LoVo (cell line): ENCODE measurements around the gene TNIP3.
"Not testable (repeated sequence)": the region's sequence is repeated elsewhere in the genome, so short reads cannot be mapped to it uniquely, and the experiment has no call there.

Experiments
- DNase-seq: peaks from one replicate; pipeline ENCODE4 v3.0.0-alpha.2; 2016; ENCODE audit warnings: low spot score

Gene TNIP3

DNA sequence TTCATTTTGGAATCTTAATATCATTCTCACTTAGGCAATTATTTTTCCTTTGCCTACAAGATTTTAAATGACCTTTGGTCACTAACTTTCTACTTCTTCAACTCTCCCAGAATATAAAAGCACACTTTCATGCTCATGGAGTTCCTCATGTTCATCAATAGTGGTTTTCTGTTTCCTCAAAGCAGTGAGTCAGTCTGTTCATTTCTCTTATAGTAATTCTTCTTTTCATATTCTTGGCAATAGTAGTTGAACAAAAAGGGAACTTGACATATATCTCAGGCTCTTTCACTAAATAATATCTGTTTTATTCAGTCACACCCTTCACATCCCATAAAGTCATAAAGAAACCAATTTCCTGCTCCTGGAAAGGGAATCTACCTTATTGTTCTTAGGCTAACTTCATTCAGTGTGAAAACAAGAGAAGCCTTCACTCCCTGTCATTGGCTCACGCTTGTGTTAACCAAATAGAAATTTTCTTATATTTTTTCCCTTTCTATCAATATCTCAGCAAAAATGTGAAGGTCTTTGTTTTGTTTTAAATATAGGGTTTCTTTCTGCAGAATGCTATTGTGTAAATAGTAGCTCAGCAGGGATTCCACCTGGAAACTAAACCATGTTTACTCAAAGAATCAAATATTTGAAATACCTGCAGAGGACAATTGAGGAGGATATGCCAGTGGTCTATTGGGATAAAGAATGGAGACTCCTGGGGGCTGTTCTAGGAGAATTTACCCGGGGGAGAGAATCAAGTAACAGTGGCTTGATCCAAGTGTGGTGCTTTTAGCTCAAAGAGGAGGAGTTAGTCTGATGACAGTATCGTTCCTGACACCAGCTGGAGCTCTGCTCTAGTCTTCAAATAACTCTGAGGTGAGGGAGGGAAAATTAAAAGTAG lies 13.4 kb upstream of the TNIP3 start:
- no peak for DNase-seq

DNA sequence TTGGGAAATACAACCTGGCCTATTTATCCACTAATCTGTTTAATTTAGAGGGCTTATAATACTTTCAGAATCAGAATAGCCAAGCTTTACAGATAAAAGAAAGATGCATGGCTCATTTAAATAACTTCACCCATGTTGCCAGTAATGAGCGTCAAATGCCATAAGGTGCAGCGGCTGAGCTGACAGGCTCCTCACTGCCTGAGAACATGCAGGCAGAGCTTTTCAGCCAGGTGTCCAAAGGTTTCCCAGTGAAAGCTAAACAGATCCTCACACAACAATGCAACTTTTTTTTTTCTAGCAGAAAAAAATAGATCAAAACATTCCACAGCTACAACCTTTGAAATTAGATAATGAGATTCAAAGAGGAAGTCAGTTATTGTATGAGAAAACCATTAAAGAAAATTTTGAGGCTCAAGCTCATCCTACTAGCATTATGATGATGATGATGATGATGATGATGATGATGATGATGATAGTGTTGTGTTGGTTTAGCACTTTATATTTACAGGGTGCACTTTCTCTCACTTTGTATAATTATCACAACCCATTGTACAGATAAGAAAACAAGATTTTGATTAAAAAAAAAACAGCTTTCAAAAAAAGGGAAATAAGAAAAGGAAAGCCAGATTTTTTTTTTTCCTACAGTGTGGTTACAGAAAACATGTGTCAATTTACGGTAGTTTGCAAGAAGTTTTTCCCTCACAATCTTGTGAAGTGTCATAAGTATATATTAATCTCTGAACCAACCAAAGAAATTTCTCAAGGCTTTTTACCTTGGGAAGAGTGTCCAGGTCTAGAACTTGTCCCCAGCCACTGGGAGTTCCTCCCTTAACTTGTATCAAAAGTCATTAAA lies 12.2 kb upstream of the TNIP3 start:
- no peak for DNase-seq

DNA sequence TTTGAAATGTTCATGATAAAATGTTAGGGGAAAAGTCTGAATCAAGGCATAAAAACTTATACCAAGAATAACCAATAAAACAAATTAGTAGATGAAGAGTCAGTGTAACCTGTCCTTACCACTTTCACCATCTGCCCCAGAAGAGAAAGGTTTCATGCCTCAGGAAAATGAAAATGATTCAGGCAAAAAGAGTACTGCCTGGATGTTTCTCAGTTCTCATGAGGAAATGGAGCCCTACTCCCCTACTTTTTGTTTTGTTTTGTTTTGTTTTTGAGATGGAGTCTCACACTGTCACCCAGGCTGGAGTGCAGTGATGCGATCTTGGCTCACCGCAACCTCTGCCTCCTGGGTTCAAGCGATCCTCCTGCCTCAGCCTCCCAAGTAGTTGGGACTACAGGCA lies 7.4 kb upstream of the TNIP3 start:
- DNase-seq, result not testable (repeated sequence)

DNA sequence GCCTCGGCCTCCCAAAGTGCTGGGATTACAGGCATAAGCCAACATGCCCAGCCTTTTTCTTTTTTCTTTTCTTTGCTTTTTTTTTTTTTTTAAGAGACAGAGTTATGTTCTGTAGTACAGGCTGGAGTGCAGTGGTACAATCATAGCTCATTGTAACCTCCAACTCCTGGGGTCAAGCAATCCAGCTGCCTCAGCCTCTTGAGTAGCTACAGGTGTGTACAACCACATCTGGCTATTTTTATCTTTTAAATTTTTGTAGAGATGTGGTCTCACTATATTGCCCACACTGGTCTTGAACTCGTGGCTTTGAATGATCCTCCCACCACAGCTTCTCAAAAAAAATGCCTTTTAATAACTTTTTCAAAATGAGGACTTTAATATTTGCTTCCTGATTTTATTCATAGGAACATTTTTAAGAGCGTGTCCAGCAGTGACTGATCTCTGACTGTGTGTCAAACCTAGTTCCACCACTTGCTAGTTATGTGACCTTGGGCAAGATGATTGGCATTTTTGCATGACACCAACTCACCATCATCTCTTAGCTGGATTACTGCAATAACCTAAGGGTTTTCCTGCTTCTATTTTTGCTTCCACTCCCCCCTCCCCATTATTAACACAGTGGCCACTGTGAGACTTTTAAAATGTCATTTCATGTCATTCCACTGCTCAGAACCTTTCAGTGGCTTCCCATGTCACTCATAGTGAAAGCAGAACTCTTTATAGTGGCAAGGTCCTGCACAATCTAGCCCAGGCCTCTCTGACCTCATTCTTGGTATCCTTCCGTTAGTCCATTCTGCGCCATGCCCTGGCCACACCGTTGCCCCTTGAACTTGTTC lies 4.5 kb upstream of the TNIP3 start:
- DNase-seq, result no peak

DNA sequence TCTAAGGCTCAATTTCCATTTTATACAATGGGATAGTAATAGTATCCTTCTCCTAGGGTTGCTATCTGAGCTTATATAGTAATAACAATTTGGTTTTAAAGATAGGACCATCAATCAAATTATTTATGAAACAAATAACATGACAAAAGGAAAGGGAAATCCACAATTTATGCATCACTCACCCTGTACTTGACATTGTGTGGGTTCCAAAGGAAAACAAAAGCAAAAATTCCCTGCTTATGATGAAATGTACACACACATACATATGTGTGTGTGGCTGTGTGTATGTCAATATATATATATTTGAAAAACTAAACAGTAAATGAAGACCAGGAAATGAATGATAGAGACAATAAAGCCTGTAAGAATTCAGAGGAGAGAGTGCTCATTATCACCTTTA lies 2.9 kb upstream of the TNIP3 start:
- no peak for DNase-seq

DNA sequence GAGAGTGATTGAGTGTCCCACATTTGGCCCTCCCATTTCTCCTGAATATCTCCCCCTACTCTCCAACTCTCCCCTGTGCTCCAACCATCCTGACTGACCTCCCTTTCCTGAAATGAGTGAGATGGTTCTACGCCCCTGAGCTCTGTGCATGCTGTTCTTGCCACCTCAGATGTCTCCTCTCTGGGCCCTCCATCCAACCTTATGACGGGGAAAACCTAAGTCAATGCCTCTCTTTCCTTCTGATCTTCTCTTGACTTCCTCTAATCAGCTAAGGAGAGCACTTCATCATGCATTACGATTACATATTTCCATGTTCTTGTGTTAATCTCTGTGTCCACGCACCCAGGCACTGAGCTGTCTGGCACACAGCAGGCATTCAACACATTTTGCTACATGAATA lies 1.1 kb upstream of the TNIP3 start:
- DNase-seq, result no peak

DNA sequence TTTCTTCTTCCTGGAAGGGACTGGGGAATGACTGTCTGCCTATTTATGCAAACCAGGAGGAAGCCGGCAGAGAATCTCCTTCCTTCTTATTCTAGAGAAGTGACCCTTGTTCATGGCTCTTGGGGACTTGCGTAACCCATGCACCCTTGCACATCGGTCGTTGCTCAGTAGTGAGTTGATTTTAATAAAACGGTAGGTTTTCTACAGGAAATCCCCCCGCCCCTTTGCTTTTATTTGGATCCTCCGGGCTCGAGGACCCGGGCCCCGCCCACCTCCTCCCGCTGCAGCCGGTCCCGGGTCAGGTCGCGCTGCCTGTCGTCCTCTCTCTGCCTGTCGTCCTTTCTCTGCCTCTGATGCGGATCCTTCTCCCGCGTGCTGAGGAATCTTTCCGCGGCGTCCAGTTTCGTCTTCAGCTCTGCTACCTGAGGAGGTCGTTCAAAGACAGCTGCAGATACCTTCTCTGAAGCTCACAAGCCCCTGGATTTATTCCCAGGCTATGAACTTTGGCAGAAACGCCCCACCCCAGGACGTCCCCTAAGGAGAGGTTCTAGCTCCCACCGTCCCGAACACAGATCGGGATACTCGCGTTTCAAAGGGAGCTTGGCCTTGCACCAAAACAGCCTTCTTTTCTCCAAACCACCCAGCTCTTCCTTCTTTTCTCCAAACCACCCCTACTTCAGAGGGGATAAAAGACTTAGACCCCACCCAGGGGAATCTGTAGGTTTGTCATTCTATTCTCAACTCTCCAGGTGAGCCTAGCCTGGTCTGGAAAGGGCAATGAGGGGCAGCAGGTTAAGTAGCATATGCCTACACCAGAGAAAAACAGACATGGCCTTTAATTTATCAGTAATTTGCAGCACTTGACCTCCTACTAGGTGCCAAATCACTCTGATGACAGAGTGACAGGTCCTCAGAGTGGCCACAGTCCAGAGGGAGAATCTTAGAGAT lies 7.0 kb downstream of the TNIP3 start:
- peak; percentile 33 for DNase-seq

DNA sequence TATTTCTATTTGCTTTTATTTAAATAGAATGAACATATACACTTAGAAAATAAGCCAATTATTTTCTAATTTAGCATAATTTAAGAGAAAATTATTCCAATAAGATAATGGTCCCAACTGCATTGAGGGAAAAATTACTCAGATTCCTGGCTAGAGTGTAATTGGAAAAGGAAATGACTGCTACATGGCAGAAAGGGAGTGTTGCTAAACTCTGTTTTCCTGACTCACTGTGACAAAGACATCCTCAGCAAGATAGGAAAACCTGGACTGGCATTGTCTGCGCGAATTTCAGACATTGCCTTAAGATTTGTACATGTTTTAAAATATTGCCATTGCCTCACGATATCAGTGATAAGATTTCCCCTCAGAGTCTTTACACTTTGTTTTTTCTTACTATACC lies 8.2 kb downstream of the TNIP3 start:
- DNase-seq, result peak; percentile 29

DNA sequence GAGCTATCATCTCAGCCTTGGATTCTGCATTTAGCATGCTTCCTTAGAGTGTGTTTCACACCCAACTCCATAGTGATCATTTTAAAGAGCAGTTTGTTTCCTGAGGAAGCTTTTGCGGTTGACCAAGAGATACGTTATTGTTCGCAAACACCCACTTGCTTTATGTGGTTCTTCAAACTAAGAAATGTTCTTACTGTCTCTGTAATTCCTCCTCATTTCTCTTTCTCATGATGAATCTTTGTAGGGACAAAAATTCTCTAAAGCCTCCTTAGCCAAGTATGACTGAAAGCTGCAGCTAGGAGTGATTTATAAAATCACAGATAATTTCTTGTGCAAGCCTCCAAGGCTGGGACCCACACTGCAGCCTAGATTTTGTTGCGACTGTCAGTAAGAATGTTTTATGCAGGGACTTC lies 10.0 kb downstream of the TNIP3 start:
- no peak for DNase-seq

DNA sequence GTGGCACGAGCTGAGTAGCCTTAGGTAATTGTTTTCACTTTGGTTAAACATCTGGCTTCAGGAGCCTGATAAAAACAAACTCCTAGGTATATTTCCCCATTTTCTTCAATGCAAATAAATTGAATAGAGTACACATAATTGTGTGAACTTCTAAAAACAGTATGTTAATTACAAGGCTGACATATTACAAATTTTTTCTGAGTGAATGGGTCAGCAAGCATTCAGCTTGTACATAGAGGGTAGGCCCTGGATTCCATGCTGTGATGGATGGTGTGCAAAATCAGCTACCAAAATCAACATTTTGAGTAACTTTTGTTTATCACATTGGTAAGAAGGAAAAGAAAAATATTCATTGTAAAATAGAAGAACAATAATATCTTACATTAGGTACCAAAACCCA lies 12.2 kb downstream of the TNIP3 start:
- no peak for DNase-seq

DNA sequence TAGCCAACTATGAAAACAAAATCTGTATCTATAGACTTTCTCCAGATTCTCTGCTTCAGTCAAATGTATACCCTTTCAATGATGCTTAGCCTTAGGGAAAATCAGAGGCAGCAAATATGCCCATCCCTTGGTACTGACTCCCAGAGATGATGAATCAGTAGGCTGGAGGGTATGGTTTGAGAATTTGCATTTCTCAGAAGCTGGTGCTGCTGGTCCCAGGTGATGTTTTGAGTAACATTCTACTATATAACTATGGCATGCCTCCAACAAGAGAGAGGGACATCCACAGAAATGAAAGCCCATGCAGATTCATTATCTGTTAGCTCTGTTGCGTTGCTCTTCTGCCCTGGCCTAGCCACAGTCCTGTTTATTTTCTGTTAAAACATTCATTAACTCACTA lies 13.6 kb downstream of the TNIP3 start:
- no peak for DNase-seq

DNA sequence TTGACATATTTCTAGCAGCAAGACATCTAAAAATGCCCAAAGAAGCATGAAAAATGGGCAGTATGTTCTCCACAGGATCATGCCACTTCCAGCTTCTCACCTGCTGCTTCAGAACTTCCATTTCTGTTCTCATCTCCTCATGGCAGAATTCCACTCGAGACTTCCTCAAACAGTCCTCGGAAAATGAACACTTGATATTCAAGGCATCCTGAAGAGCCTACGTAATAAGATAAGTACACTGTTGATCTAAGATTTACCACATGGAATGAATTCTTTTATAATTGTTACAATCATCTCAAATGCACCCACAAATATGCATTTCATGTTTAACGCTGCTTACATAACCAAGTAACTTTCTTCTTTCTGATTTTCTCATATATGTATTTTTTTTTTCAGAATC lies 14.1 kb downstream of the TNIP3 start:
- no peak for DNase-seq

DNA sequence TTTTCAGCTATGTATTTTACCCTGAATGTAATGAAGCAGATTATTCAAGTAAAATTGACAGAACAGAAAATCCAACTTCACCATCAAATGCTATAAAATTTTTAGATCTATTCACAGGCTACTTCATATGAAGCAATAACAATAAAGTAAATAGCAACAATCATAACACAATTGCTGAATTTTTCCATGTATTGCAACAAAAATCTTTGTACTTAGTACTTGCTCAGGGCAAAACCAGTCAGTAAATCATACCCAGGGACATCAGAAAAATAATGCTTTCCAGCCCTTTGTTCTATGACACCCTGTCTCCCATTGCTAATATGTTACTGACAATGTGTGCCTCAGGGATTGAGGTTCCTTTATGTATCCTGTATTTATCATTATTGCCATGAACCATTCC lies 15.5 kb downstream of the TNIP3 start:
- DNase-seq, result no peak

DNA sequence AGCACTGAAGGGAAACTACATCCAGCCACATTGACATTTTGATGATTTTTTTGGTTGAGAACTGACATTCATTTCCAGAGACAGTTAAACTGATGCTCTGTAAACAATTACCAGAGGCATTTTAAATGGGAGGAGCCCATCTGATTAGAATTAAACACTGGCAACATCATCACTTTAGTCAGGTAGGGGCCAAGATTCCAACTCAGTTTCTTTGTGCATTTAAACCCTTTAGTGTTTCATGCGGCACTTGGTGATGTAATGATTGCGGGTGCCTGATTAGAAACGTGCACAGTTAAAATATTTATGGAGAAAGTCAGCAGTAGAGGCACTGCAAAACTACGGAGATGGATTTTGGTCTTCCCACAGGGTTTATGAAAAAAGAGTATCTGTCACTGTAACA lies 16.1 kb downstream of the TNIP3 start:
- DNase-seq, result peak; percentile 9

DNA sequence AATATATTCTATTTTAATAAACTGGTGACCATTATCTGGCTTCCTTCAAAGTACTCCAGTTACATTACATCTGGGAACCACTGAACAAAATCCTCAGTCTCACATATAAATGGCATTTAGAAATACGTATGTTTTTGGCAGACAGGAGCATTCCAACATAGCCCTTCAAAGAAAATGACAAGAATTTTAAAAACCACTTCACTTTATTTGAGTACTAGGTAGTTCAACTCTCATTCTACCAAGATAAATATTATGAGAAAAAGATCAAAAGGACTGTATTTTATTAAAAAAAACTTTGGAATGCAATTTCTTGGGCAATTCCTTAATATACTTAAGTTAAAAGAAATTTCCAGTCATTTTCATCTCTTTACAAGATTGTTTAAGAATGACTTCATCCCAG lies 17.6 kb downstream of the TNIP3 start:
- no peak for DNase-seq

DNA sequence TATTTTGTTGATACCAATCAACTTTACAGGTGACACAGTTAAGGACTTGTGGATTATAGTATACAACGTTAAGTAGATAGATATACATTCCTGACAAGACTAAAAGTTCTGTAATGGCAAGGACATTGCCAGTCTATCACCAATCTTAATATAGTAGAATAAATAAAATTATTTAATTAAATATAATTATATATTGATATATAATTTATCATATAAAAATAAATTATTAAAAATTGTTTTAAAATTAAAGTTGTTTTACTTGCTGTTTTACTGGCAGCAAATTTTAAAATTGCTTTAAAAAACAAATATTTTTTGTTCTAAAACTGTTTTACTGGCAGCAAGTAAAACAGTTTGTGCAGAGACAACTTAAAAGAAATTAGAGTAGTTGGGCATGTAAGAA lies 18.7 kb downstream of the TNIP3 start:
- DNase-seq, result no peak

DNA sequence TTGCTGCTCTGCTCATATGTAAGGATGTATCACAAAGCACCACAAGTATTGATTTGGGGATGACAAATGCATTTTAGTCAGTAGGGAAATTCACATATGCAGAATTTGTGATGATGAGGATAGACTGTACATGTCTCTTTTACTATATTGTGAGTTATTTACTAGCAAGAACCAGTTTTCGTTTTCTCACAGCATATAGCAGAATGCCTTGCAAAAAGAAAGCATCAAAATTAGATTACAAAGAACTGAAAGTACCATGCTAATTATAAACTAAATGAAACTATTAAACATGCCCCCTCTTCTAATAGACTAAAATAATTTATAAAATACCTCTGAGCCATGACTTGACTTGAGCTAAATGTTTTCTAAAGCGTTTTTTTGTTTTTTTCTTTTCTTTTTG lies 20.1 kb downstream of the TNIP3 start:
- DNase-seq, result no peak

DNA sequence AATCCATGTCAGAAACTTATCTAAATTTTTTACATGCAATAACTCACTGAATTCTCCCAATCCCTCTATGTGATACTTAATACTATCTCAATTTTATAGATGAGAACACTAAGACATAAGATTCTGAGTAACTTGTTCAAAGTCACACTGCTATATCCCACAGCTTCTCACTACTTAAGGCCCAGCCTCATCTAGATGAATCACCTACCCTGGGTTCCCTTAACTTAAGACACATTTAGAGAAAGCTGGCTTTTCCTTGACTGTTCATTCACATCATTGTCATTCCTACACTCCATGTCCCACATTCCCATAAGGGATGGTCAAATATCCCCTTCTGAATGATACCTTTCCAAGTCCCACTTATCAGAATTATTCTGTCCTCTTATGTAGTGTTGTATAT lies 21.0 kb downstream of the TNIP3 start:
- no peak for DNase-seq

DNA sequence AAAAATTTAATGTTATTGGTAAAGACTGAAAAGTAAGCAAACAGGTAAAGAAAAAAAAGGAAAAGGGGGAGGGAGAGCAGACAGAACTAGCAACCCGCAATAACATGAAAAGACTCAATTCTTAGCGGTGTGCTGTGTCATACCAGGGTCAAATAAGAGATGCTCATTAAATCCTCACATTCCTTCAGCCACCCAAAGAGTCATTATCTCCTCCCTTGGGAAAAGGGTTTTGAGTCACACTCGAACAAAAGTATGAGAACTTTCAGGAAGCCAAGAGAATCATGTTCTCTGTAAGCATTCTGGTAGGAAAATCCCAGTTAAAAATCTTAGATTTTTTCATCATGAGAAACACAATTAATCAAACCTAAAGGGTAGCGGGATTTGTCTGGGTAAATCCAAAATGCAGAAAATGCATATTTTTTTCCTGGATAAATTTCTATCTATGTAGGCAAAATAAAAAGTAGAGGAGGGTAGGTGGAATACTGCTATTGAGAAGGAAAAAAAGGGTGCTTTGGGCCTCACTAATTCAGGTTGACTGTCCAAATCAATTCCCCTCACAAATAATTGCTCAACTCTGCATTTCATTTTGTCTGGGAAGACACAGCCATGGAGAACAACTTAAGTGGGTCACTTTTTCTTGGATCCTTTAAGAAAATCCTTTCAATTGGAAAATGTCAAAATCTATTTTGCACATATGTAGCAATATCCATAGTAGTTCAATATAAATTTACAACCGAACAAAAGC lies 23.2 kb downstream of the TNIP3 start:
- DNase-seq, result peak; percentile 29

DNA sequence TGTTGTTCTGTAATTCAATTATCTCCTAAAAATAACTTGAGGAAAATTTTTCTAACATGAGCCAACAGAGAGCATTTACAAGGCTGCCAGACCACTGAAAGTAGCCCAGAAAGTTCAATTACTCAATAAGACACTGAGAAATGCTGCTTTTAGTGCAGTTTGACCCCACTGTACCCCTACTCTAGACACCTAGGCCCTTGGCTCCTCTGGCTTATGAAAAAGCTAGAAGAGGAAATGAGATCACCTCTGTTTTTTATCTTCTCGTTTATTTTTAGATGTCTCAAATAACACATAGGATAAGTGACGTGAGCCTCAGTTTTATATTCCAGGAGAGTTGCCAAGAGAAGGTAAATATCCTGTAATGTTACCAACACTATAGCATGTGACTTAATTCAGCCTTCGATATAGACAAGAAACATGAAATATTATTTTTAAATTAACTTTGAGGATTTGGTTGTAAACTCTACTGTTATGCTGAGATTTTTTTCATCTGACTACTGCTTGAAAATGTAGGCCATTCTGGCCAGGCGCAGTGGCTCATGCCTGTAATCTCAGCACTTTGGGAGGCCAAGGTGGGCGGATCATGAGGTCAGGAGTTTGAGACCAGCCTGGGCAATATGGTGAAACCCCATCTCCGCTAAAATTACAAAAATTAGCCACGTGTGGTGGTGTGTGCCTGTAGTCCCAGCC lies 24.4 kb downstream of the TNIP3 start:
- DNase-seq, result no peak
